ENCODE results near the gene SDK2. TPM values are rescaled to one million over a fixed set of nuclear protein-coding genes. Genes with fewer than 3 reads are reported as not detected.

Gene SDK2, protein sequence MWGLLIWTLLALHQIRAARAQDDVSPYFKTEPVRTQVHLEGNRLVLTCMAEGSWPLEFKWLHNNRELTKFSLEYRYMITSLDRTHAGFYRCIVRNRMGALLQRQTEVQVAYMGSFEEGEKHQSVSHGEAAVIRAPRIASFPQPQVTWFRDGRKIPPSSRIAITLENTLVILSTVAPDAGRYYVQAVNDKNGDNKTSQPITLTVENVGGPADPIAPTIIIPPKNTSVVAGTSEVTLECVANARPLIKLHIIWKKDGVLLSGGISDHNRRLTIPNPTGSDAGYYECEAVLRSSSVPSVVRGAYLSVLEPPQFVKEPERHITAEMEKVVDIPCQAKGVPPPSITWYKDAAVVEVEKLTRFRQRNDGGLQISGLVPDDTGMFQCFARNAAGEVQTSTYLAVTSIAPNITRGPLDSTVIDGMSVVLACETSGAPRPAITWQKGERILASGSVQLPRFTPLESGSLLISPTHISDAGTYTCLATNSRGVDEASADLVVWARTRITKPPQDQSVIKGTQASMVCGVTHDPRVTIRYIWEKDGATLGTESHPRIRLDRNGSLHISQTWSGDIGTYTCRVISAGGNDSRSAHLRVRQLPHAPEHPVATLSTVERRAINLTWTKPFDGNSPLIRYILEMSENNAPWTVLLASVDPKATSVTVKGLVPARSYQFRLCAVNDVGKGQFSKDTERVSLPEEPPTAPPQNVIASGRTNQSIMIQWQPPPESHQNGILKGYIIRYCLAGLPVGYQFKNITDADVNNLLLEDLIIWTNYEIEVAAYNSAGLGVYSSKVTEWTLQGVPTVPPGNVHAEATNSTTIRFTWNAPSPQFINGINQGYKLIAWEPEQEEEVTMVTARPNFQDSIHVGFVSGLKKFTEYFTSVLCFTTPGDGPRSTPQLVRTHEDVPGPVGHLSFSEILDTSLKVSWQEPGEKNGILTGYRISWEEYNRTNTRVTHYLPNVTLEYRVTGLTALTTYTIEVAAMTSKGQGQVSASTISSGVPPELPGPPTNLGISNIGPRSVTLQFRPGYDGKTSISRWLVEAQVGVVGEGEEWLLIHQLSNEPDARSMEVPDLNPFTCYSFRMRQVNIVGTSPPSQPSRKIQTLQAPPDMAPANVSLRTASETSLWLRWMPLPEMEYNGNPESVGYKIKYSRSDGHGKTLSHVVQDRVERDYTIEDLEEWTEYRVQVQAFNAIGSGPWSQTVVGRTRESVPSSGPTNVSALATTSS (N-terminal part only)
- total RNA-seq (2011; cell fraction: chromatin; rRNA removed; ENCODE audit: low replicate concordance) = not detected in 2 replicates
- under 0.01 TPM in 1 of 2 replicates, not detected in the other for total RNA-seq (2011; cell fraction: nucleolus; rRNA removed)
- not detected in 2 replicates for total RNA-seq (2011; cell fraction: nucleoplasm; rRNA removed)
- total RNA-seq (2014; rRNA removed) (0.04 TPM in 1 of 2 replicates, not detected in the other), total RNA-seq (2014; rRNA removed; fragmentation: Illumina TruSeq; extraction: Trizol) (not detected in 2 replicates), total RNA-seq (2015; rRNA removed; fragmentation: Illumina TruSeq; extraction: Trizol) (not detected in 2 replicates), total RNA-seq (2021) (0.04 and 0.09 TPM in 2 replicates), polyA plus RNA-seq (2011; rRNA removed) (not detected in 2 replicates), polyA plus RNA-seq (2014; fragmentation: Illumina TruSeq; extraction: Trizol) (0.04 TPM in 1 of 2 replicates, not detected in the other), polyA plus RNA-seq (2014; fragmentation: Nextera tagmentation; extraction: Ambion mirVana) (not detected), polyA plus RNA-seq (2014; rRNA removed) (not detected in 2 replicates), polyA minus RNA-seq (2011; rRNA and poly(A)+ RNA removed) (not detected in 2 replicates), Bru-seq, nascent RNA (percentile 3 among the genes with signal in this experiment), BruChase-seq, experiment 1, labeled RNA remaining after a 2-hour chase (percentile 1 among the genes with signal in this experiment), BruChase-seq, experiment 2, labeled RNA remaining after a 6-hour chase (percentile 1 among the genes with signal in this experiment)
- polyA plus RNA-seq (2011; cell fraction: cytosol; rRNA removed) = not detected in 2 replicates
- polyA plus RNA-seq (2011; cell fraction: nucleus; rRNA removed) = 0.03 TPM in 1 of 2 replicates, not detected in the other
- polyA plus RNA-seq (2012) = 0.04 and 0.22 TPM in 2 replicates
- not detected in 2 replicates for polyA minus RNA-seq (2011; cell fraction: cytosol; rRNA and poly(A)+ RNA removed)
- not detected in 2 replicates for polyA minus RNA-seq (2011; cell fraction: nucleus; rRNA and poly(A)+ RNA removed)
- long read RNA-seq, experiment 1 = 0 reads
- long read RNA-seq, experiment 2 = 0 reads
- long read RNA-seq, experiment 3 = 0 reads

GRCh38 chr17:73644145-73645049 lies at the start of gene SDK2:
Gene SDK2, minus strand, starts transcription at chr17:73644445. Its CDS starts 357 bp downstream, at chr17:73644088.
- no peak for ATAC-seq
- ChIA-PET POLR2A (interaction anchor here (1.0 kb wide), 1 partner anchor 57 kb away, joined by 4 read pairs; no protein-coding TSS in a partner anchor), CTCF (ENCODE audit: low intra/inter-chr PET ratio) (no interaction called here)
- Histone ChIP-seq H3K79me2 (ENCODE audit: control insufficient read depth, insufficient read depth, low read length) (no peaks in the 10 kb centered on the region), H3K4me3 (no peak within 1 kb of the TSS), H3K4me2 (ENCODE audit: insufficient read depth, low read length) (no peak within 1 kb of the TSS), H3K9me3 (replicated peaks; ENCODE audit: control insufficient read depth, insufficient read depth, low read depth, low read length) (no peaks in the 10 kb centered on the region), H3K36me3 (ENCODE audit: control insufficient read depth, insufficient read depth, low read length) (no peaks in the 10 kb centered on the region), H3K4me1 (replicated peaks in 1 of 2; ENCODE audit: control insufficient read depth in 2 of 2, insufficient read depth in 2 of 2, low read length in 2 of 2) (peaks cover 0 to 8% of the 10 kb centered on the region in 2 experiments; a peak in 1 of 5 replicates), H3K9me1 (ENCODE audit: control insufficient read depth, insufficient read depth, low read length) (no peaks in the 10 kb centered on the region), H3K9ac (ENCODE audit: insufficient read depth in 1 of 2, low read depth in 2 of 2, low read length in 2 of 2) (no peak within 1 kb of the TSS), H3K27ac (ENCODE audit: extremely low read depth, low read depth, low read length) (no peak within 1 kb of the TSS), H4K20me1 (replicated peaks; ENCODE audit: control insufficient read depth, insufficient read depth, low read length) (no peaks in the 10 kb centered on the region; the same call in 1 of the 2 replicates), H3K27me3 (ENCODE audit: control insufficient read depth in 2 of 2, insufficient read depth in 2 of 2, low read length in 2 of 2) (peaks cover 0 to 29% of the 10 kb centered on the region in 2 experiments; a peak in 3 of 5 replicates), H2AFZ (ENCODE audit: low read depth, low read length) (no peak within 1 kb of the TSS)
- in situ Hi-C loops (cut with MboI) (no loop called here), intact Hi-C loops (cut with micrococcal nuclease) (no loop called here)
- FAIRE-seq = no peak
- BruUV-seq (replicated peaks) = no TSS peak
- DNase-seq (ENCODE audit: extremely low read depth in 1 of 4, low spot score in 3 of 4) = no peak
- WGBS (ENCODE audit: insufficient coverage, low coverage, missing lambda C conversion rate) = 59% methylated on average over 40 of the region's 105 CpGs
- TF ChIP-seq ZNF445 (CRISPR knock-in tag; IDR thresholded peaks at IDR 0.05; ENCODE audit: low read depth) (no peak), ATF7 (IDR thresholded peaks at IDR 0.05) (no peak), NEUROD1 (IDR thresholded peaks at IDR 0.05; ENCODE audit: borderline replicate concordance, low read depth, low read length, partially characterized antibody) (no peak), ZNF197 (CRISPR knock-in tag; IDR thresholded peaks at IDR 0.05; ENCODE audit: low read depth) (no peak), MYNN (IDR thresholded peaks at IDR 0.05) (no peak), MYNN (CRISPR knock-in tag; IDR thresholded peaks at IDR 0.05) (no peak), MAZ (CRISPR knock-in tag; conservative IDR thresholded peaks at IDR 0.05 in 1 of 2, IDR thresholded peaks at IDR 0.05 in 1 of 2) (no peak), RUNX1 (IDR thresholded peaks at IDR 0.05; ENCODE audit: low read depth) (no peak), POLR2A (conservative IDR thresholded peaks at IDR 0.05) (no peak), CLOCK (CRISPR knock-in tag; IDR thresholded peaks at IDR 0.05; ENCODE audit: borderline replicate concordance) (no peak), XRCC3 (IDR thresholded peaks at IDR 0.05) (no peak)

Measured in K562 (cell line).